Esophagus muscularis mucosa (tissue), 3 donors: Measurements from ENCODE around the gene TRIM50.

ENCODE experiments used
- CTCF ChIP-seq, 3 experiments: fragments of 200-600 bp in 2 of 3; fragments of 450-650 bp in 1 of 3; sonication (generic) in 2 of 3; IDR thresholded peaks; one replicate each; pipeline ENCODE4 v1.5.1; 2017 to 2019; ENCODE audit warnings: antibody characterized with exemption in 3 of 3, mild to moderate bottlenecking in 2 of 3, moderate library complexity in 1 of 3
- POLR2A ChIP-seq: fragments of 450-650 bp; IDR thresholded peaks from one replicate; pipeline ENCODE4 v1.6.1; 2017; ENCODE audit warnings: antibody characterized with exemption, moderate library complexity, mild to moderate bottlenecking, low read depth

DNA sequence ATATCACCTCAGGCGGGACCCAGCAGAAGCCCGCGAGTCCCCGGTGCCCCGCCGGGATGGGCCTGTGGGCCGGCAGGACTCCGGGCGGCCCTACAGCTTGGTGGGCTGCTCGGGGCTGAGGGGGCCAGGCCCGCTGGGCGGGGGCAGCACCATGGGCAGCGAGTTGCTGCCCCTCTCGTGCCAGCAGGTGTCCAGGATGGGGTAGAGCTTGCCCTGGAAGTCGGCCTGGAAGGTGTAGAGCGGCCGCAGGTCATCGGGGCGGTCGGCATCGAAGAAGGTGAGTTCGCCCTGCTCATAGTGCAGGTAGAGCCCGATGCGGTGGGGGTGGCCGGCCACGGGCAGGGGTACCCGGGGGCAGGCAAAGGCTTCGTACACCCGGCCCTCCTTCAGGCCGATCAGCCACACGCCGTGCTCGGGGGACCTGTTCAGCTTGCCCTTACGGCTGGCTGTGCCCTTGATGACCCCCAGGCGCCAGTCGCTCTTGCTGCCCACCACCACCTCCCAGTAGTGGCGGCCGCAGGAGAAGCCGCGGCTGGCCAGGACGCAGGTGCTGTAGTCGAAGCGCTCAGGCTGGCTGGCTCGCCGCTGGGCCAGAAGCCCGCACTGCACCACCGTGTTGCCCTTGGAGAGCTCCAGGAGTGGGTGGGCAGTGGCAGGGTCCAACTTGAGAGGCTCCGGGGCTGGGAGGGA is 14.9 kb downstream of the TRIM50 start:
- TF ChIP-seq CTCF (IDR thresholded peaks at IDR 0.05) (no peak), POLR2A (no peak)
